HG03175 (cell line): ENCODE results near the gene LIPT1.
"Not testable (repeated sequence)": the region's sequence is repeated elsewhere in the genome, so short reads cannot be mapped to it uniquely, and the experiment has no call there.

ENCODE experiments used
- ATAC-seq: cut with Tn5 transposase; IDR thresholded peaks from one replicate; pipeline ENCODE4 v1.9.1; 2021; ENCODE audit warnings: mild to moderate bottlenecking, moderate library complexity; ENCODE audit not compliant: unreplicated experiment

Gene LIPT1

GRCh38 chr2:99154643-99155536 lies at the start of gene LIPT1, which contains the start of gene TSGA10:
LIPT1 (plus strand) TSS chr2:99154967; CDS start chr2:99161958, 6,991 bp downstream.
TSGA10 (minus strand) TSS chr2:99154942; CDS start chr2:99109439, 45,503 bp downstream.
- ATAC-seq = peak; percentile 97

DNA sequence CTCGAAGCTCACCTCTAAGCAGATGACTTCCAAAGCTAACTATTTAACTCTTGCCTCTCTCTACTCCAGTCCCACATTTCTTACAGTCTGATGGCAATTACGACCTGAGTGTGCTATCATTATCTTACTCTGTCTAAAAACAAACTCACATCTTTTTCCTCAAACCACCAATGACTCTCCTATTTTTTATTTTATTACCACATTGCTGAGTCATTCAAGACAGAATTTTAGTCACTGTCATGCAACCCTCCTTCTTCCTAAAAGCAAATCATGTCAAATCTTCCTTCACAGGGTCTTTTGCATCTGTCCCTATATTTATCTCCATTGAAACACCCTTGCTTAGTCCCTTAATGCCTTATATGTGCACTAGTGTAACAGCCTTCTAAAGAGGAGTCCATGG lies 47.9 kb upstream of the LIPT1 start:
- ATAC-seq = no peak

DNA sequence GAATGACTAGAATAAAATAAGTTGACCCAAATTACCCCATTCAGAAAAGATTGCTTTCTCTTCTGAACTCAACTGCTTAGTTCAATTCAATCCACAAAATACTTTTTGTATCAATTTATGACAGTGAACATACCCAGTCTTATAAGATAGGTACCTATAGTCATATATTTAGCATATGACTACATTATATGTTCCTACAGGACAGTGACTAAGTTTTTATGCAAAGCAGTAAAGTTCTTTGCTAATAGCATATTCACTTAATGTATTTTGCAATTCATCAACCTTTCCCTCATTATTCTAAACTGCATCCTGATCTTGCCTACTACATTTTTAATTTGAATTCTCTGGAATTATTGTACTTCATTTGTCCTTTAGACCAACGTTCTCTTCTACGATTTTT lies 43.5 kb upstream of the LIPT1 start:
- ATAC-seq = no peak

DNA sequence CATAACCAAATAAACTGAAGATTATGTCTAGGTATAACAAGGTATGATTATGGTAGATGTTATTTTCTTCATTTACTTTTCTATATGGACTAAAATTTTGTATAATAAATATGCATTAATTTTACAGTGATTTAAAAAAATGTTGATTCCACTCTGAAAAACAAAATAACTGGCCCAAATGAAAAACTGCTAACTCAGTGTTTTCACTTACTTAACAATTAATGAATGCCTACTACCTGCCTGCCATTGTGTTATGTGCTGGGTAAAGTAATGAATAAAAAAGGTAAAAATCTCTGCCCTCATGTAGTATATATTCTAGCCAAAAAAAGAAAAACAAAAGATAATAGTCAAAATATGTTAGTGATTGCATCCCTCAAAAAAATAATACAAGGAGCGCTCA lies 42.8 kb upstream of the LIPT1 start:
- ATAC-seq = no peak

DNA sequence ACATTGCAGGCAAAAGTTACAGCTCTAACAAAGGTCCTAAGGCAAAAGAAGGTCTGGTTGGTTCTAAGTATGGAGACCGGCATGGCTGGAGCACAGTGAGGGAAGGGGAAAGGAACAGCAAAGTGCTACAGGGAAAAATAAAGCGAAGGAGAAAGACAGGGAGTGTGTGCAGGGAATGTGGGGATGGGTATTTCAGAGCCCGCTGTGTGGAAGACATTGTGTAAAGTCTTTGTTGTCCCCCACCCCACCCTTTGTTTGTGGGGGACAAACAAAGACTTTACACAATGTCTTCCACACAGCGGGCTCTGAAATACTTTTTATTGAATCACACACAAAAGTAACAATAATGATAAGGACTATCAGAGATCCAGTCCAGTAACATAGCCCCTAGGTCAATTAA lies 42.1 kb upstream of the LIPT1 start:
- no peak for ATAC-seq

- no peak for ATAC-seq
These were observed 26.8 kb upstream of the LIPT1 start for GRCh38 chr2:99127981-99128380.

DNA sequence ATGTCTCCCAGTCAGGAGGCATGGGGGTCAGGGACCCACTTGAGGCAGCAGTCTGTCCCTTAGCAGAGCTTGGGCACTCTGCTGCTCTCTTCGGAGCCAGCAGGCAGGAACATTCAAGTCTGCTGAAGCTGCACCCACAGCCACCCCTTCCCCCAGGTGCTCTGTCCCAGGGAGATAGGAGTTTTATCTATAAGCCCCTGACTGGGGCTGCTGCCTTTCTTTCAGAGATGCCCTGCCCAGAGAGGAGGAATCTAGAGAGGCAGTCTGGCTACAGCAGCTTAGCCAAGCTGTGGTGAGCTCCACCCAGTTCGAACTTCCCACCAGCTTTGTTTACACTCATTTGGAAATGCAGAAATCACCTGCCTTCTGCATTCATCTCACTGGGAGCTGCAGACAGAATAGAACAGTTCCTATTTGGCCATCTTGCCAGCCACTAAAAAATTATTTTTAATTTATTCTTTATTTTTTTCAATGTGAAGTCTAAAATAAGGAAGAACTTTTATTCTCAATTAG lies 19.7 kb upstream of the LIPT1 start:
- not testable (repeated sequence) for ATAC-seq

GRCh38 chr2:99139003-99139402 lies 15.8 kb upstream of the LIPT1 start:
- no peak for ATAC-seq

DNA sequence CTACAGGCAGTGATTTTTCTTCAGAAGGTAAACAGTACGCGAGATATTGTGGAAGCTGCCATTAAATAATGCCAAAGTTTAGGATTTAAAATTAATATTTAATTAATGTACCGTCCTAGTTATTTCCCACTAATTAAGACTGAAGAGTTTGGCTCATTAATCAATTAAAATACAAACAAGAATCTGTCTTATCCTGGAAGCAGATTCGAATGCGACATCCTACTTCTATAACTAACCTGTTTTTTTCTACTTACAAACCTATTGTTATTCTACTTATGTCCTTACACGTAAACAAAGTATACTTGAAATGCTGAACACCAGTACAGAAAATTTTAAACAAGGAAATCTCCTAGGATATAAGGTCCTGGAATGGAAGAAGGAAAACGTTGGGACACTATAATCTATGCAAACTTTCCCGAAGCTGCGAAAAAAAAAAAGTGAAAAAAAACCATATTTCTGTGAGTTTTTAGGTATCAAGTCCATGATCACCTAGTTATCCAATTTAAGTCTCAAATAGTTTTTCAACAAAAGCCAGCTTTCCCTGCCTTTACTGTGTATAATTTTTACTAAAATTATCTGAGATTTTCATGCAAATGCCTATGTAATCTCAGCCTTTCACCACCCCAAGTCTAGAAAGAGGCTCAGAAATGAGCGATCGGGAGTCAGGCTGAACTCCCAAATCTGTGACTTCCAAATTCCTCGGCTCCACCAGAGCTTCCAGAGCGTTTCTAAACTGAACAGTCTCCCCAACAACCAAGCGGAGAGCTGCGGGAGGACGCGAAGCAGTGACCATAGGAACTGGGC lies 14.5 kb upstream of the LIPT1 start:
- ATAC-seq = no peak

GRCh38 chr2:99140860-99141109 lies 14.0 kb upstream of the LIPT1 start:
- ATAC-seq = peak; percentile 36

DNA sequence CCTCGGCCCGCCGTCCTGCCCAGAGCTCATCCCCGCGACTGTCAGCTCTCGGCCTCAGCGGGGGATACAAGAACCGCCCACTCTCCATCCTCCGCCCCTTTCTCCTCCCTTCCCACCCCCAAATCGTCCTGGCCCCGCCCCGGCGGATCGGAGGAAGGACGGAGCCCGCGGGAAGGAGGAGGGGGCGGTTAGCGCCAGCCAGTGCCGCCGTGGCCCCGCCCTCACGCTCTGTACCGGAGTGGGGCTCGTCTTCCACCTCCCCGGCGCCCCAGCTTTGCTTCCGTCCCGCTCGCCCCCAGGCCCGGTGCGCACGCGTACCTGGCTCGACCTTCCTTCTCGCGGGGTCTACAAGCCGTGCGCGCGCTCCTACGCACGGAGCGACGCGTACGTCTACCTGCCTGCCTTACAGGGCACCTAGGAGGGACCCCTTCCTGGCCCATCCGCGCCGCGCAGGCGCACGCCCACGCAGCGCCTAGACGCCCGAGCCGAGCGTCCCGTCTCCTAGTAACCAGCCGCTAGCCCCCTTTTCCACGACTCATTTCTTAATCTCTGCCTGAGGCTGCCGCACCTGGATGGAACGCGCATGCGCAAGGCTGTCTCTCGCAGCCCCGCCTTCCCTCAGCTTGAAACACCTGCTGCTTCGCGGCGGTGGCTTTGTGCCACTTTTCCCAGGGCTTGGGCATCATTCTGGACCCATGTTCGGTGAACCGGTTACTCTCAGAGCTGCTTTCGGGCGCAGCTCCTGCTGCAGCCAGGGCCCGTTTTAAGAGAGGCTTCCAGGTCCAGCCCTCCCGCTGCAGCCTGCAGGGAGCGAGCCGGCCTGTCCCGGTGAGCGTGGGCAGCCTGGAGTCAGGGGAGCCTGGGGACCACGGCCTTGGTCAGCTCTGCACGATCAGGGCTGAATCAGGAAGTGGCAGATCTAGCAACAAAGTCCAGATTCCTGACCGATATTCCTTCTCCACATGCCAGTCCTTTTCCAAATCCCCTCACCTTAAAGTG lies 13.4 kb upstream of the LIPT1 start, which contains the start of gene C2orf15:
Gene C2orf15, plus strand, starts transcription at position 598 of the 999 bp plus-strand sequence. CDS start 8,852 bp downstream, outside the sequence.
- peak; percentile 86 for ATAC-seq

DNA sequence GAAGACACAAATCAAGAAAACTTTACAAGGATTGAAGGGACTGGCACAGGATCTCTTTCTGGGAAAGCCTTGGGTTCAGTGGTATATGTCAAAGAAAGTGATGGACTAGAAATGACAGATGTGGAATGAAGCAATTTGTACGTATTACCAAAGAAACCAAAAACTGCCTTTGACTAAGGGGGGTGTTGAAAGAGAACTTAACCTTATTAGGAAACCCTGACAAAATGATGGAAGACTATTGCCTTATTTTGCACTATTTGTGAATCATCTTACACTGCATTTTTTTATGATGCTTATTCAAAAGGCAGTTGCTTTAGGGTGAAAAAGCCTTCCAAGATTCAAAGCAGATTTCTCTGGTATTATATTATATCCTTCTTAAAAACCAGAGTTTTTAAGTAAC lies 4.1 kb upstream of the LIPT1 start:
- no peak for ATAC-seq

DNA sequence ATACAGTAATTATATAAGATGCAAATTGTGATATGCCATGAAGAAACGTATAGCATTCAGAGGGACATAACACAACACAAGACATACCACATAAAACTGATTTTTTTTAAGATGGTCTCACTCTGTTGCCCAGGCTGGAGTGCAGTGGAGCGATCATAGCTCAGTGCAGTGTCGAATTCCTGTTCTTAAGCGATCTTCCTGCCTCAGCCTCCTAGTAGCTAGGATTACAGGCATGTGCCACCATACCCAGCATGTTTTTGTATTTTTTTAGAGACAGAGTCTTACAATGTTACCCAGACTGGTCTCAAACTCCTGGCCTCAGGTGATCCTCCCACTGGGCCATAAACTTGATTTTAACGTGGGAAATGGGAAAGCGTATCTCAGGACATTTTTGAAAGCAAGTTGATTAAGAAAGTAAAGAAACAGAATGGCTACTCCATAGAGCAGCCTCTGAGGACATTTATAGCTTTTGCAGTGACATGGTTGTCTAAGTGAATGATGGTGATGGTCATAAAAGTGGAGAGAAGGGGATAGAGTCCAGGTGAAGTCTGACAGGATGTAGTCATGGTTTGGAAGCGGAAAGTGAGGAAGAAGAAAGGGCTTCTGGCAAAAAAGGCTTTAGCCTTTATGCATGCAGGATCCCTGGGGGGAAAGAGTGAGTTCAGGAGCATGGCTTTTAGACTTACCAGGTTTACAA lies 2.4 kb upstream of the LIPT1 start:
- no peak for ATAC-seq

DNA sequence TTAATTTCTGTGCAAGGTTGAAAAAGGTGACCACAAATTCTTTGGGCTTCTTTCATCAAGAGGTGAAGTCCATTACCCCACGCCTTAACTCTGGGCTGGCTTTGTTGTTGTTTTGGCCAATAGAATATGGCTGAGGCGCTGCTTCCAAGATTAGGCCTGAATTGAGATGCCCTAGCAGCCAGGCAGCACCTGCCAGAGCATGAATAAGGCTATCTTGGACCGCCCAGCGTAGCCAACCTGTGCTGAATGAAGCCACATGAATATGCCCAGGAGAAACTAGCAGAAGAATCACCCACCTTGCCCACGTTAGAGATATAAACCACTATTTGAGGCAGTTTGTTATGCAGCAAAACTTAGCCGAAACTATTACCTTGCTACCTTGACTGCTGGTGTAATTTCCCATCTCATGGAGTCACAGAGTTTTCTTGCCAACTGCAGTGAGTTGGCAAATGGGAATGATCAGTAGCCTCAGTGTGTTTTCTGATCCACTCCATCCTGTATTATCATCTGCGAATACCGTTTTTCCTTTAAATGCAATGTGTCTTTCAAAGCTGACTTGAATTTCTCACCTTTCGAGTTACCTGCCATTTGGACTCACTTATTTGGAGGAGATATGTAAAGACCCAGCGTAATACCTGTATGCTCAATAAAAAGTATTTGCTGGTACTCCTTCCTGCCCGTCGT lies 704 bp upstream of the LIPT1 start:
- no peak for ATAC-seq

GRCh38 chr2:99156891-99157290 lies 2.1 kb downstream of the LIPT1 start:
- ATAC-seq = no peak

DNA sequence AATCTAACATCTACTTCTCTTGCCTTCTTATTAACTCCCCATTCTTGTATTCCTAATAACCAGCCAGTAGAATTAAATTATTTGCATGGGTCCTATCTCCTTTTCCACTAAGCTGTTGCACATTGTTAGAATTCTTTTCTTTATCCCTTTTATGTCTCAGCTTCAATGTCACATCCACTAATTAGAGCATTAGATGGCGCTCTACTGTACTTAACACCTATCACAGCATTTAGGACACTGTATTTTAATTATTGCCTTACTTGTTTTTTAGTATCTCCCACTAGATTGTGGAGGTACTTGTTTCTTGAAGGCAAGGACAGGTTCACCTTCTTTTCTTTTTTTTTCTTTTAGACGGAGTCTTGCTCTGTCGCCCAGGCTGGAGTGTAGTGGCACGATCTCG lies 3.8 kb downstream of the LIPT1 start:
- ATAC-seq = no peak

GRCh38 chr2:99159594-99159993 lies 4.8 kb downstream of the LIPT1 start:
- ATAC-seq = no peak

GRCh38 chr2:99166218-99166617 lies 11.5 kb downstream of the LIPT1 start:
- ATAC-seq = no peak

DNA sequence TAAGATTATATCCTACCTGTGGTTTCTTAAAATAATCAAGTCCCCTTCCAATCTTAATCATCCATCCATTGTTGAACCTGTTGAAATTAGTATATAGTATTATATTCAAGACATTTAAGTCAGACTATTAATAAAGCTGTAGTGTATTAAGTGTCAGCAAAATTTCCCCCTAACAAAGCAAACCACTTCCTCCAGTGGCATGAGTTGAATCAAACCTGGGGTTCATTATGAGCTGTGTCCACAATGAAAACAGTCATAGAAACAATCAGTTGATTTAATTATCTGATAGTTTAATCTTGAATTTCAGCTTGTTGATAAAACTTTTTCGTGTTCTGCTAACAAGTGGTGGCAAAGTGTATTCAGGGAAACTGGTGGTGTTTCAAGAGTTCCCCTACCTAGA lies 14.8 kb downstream of the LIPT1 start:
- no peak for ATAC-seq
